ENCODE data around the gene ACLY.
"Not testable (repeated sequence)": the region's sequence is repeated elsewhere in the genome, so short reads cannot be mapped to it uniquely, and the experiment has no call there.

Gene ACLY

GRCh38 chr17:41939693-41940090 is 20.9 kb upstream of the ACLY start:
- no peak for DNase-seq (ENCODE audit: low read depth in 2 of 2)

- no peak for DNase-seq (ENCODE audit: low read depth in 2 of 2)
Observed at GRCh38 chr17:41939044-41939692, 20.4 kb upstream of the ACLY start.

GRCh38 chr17:41937970-41938954 is 19.5 kb upstream of the ACLY start:
- no peak for DNase-seq (ENCODE audit: low read depth in 2 of 2)

DNA sequence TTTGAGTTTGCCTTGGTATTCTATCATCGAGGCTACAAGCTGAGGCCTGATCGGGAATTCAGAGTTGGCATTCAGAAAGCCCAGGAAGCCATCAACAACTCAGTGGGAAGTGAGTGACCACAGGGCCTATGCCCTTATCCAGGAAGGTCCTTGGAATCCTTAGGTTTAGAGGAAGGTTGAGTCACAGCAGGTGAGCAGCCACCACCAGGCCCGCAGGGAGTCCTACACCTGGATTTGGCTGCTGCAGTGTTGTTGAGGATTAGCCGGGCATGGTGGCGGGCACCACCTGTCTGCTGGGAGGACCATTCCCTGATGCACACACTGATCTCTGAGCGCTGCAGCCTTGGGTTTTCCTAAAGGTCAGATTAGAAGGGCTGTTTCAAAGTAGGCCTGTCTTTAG is 16.9 kb upstream of the ACLY start:
- DNase-seq (ENCODE audit: low read depth in 2 of 2) = no peak

- no peak for DNase-seq (ENCODE audit: low read depth in 2 of 2)
Observed at GRCh38 chr17:41932816-41933389, 14.2 kb upstream of the ACLY start.

DNA sequence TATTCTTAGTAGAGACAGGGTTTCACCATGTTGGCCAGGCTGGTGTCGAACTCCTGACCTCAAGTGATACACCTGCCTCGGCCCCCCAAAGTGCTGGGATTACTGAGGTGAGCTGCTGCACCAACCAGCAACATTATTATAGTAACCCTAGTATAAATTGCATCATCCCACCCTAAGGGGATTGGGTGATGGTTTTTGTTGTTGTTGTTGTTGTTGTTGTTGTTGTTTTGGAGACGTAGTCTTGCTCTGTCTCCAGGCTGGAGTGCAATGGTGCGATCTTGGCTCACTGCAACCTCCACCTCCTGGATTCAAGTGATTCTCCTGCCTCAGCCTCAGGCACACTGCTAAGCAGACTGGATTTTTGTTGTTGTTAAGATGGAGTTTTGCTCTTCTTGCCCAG is 13.0 kb upstream of the ACLY start:
- DNase-seq (ENCODE audit: low read depth in 2 of 2) = not testable (repeated sequence)

DNA sequence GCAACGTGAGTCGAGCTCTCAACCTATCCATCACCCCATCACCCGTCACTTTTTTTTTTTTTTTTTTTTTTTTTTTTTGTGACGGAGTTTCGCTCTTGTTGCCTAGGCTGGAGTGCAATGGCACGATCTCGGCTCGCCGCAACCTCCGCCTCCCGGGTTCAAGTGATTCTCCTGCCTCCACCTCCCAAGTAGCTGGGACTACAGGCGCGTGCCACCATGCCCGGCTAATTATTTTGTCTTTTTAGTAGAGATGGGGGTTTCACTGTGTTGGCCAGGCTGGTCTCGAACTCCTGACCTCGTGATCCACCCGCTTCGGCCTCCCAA is 12.0 kb upstream of the ACLY start:
- DNase-seq (ENCODE audit: low read depth in 2 of 2) = not testable (repeated sequence)

GRCh38 chr17:41930009-41930832 is 11.5 kb upstream of the ACLY start, which contains the start of gene ODAD4:
ODAD4 (plus strand) TSS chr17:41930617; CDS start chr17:41930724, 107 bp downstream.
- DNase-seq (ENCODE audit: low read depth in 2 of 2) = peak; percentile 94 to 95

DNA sequence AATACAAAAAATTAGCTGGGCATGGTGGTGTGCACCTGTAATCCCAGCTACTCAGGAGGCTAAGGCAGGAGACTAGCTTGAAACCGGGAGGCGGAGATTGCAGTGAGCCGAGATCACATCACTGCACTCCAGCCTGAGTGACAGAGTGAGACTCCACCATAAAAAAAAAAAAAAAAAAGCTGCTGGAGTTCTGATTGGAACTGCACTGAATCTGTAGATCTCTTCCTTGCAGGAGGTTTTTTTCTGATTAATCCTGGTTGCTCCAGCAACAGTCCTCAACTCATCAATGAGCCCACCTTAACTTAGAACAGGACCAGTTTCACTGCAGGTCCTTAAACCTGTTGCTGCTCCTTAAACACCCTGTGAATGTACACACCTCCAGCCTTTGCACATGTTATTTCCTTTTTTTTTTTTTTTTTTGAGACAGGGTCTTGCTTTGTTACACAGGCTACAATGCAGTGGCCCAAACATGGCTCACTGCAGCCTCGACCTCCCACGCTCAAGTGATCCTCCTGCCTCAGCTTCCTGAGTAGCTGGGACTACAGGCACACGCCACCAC is 10.0 kb upstream of the ACLY start:
- DNase-seq (ENCODE audit: low read depth in 2 of 2) = no peak

DNA sequence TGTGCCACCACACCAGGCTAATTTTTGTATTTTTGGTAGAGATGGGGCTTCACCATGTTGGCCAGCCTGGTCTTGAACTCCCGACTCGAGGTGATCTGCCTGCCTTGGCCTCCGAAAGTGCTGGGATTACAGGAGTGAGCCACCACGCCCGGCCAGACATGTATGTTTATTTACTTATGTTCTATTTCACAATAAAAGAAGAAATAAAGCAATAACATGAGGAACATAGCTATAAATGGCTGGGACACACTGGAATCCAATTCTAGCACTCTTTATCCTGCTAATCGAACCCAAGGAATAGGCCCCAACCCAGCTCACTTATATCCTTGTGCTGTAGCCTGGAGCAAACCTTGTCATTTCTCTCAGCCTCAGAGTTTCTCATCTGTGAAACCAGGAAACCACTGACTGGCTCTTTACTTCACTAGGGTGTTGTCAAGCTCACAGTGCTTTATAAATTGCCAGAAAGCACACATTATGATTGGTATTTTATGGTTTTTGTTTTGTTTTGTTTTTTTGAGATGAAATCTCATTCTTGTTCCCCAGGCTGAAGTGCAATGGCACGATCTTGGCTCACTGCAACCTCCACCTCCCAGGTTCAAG is 7.3 kb upstream of the ACLY start:
- DNase-seq (ENCODE audit: low read depth in 2 of 2) = no peak

- DNase-seq (ENCODE audit: low read depth in 2 of 2) = no peak
Observed at GRCh38 chr17:41920580-41920955, 1.8 kb upstream of the ACLY start.

DNA sequence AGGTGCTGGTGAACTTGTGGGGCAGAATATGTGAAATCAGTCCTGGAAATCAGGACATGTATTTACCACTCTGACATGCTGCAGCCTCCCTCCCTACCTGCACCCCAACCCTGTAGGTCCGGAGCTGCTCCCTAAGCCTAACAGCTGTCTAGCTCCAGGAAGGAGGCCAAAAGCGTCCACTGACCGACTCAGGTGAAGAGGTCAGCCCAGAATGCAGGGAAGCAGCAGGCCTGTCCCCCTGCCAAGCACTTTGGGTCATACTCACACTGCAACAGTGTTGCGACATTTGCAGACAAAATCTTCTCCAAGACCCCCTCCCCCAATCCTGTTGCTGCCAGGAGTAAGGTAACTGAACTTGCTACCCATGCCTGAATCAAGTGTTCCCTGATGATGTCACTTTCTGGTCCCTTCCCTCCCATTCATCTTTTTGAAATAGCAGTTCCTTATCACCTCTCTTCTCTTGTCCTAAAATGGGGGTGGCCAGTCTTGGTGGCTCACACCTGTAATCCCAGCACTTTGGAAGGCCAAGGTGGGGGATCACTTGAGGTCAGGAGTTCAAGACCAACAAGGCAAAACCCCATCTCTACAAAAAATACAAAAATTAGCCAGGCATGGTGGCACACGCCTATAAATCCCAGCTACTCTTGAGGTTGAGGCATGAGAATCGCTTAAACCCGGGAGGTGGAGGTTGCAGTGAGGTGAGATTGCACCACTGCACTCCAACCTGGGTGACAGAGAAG is 1.3 kb upstream of the ACLY start:
- DNase-seq (ENCODE audit: low read depth in 2 of 2) = no peak

DNA sequence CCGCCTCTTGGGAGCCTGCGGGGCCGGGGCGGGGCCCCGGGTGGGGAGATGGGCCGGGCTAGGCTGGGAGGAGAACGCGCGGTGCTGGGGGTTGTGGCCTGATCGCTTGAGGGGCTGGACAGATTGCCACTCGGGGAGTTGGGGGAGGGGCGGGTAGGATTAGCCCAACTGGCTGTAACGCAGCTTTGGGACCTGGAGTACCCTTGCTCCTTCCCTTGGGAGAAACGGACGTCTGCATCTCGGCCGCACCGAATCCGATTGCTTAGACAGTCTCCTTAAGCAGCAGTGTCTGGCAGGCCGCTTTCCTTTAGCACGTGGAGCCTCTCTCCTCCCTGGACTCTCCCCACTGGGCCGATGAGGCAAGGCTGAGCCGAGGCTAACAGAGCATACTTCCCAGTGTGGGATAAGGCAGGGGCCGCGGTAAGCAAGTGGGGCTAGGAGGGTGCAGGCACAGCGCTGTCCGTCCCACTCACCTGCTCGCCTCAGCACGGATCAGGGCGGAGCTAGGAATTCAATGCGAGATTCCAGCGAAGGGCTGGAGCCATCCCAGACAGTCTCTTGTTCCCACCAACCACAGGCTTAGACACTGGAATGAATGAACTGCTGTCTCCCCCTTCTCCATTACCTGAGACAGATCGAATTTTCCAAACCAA is 540 bp upstream of the ACLY start:
- DNase-seq (ENCODE audit: low read depth in 2 of 2) = no peak

DNA sequence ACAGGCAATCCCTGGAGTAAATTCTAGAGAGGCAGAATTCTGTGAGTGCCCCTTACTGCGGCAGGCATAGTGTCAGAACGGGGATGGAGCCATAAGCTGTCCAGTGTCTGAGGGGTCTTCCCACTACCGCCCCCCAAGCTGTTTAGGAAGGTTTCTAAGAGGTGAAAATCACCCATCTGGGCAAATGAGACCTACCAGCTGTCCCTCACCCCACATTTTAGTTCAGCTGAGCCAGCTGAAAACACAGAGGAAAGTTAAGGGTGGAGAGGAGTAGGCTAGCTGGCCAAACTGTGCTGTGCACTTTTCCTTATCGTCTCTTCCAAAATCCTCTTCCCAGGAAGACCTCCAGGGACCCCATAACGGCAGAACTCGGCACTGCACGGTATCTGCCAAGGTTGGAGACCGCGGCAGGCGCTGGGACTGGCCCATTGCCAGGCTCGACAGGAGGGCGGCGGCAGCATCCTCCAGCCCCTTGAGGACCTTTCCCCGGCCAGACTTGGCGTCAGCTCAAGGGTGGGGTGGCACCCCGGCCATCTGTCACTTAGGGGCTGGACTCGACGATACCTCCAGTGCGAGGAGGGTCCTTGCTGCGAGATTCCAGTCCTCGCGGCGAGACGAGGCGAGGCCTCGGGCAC is 955 bp downstream of the ACLY start:
- peak in 1 of 2 donors; percentile 19 for DNase-seq (ENCODE audit: low read depth in 2 of 2)

GRCh38 chr17:41917192-41917591 is 1.6 kb downstream of the ACLY start:
- DNase-seq (ENCODE audit: low read depth in 2 of 2) = no peak

GRCh38 chr17:41915566-41915965 is 3.2 kb downstream of the ACLY start:
- DNase-seq (ENCODE audit: low read depth in 2 of 2) = no peak

- no peak for DNase-seq (ENCODE audit: low read depth in 2 of 2)
Observed at GRCh38 chr17:41915020-41915419, 3.7 kb downstream of the ACLY start.

DNA sequence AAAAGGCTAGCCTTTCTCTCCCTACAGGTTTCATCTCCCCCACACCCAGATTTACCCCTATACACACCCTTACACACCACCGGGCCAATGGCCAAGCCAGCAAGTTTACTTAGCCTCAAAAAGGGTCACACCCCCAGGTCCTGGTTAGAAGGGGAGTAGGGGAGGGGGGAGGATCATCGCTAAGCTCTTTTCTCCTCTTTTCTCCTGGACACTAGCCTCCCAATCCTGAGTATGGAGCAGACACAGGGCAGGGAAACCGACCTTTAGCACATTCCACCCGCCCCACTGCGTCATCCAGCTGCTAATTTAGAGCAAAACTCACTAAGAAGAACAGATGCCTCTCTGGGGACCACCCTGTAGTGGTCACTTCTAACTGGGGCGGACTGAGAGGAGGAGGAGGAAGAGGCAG is 4.4 kb downstream of the ACLY start:
- no peak for DNase-seq (ENCODE audit: low read depth in 2 of 2)

- no peak for DNase-seq (ENCODE audit: low read depth in 2 of 2)
Observed at GRCh38 chr17:41913798-41914197, 5.0 kb downstream of the ACLY start.

Measured in stimulated activated CD4-positive, alpha-beta T cell treated with anti-CD3 and anti-CD28 coated beads, Interleukin-15, amount 100 ng/mL, for 48 hours (primary cell).